T-helper 1 cell treated with Interleukin-12 subunit alpha and Interleukin-12 subunit beta and Interleukin-4 antibody, amounts not matched to agents 30 μg/mL and 1 μg/mL, for 36 hours (primary cell): ENCODE results near the gene FHAD1.
A peak's percentile ranks its signal among the peaks of the same experiment; 100 is the strongest.

ENCODE experiments used
- H3K27ac Mint-ChIP-seq: one replicate; pipeline ENCODE4 v1.8.0; 2021; ENCODE audit warnings: mild to moderate bottlenecking, mixed read lengths
- H3K27me3 Mint-ChIP-seq: one replicate; pipeline ENCODE4 v1.8.0; 2021; ENCODE audit warnings: low read depth, mixed read lengths
- H3K36me3 Mint-ChIP-seq: one replicate; pipeline ENCODE4 v1.8.0; 2021; ENCODE audit warnings: low read depth, mixed read lengths
- H3K4me1 Mint-ChIP-seq: one replicate; pipeline ENCODE4 v1.8.0; 2021; ENCODE audit warnings: low read depth, mixed read lengths
- H3K4me3 Mint-ChIP-seq: one replicate; pipeline ENCODE4 v1.8.0; 2021; ENCODE audit warnings: mild to moderate bottlenecking, moderate library complexity, mixed read lengths
- H3K9me3 Mint-ChIP-seq: one replicate; pipeline ENCODE4 v1.8.0; 2021; ENCODE audit warnings: mixed read lengths

Gene FHAD1

GRCh38 chr1:15251857-15252835, 5.1 kb downstream of the FHAD1 start:
- peak overlapping the region; percentile 52 for H3K27ac Mint-ChIP-seq
- peaks cover 84% of the 10 kb centered on the region for H3K27me3 Mint-ChIP-seq
- peaks cover 6% of the 10 kb centered on the region for H3K9me3 Mint-ChIP-seq
- H3K4me1 Mint-ChIP-seq, result peaks cover 45% of the 10 kb centered on the region
- H3K4me3 Mint-ChIP-seq, result no peak overlapping the region
- peaks cover 9% of the 10 kb centered on the region for H3K36me3 Mint-ChIP-seq

GRCh38 chr1:15254559-15254958, 7.5 kb downstream of the FHAD1 start:
- H3K27ac Mint-ChIP-seq, result no peak overlapping the region
- no peak overlapping the region for H3K4me3 Mint-ChIP-seq
- peaks cover 89% of the 10 kb centered on the region for H3K27me3 Mint-ChIP-seq
- H3K9me3 Mint-ChIP-seq, result no peaks in the 10 kb centered on the region
- H3K4me1 Mint-ChIP-seq, result peaks cover 30% of the 10 kb centered on the region
- no peaks in the 10 kb centered on the region for H3K36me3 Mint-ChIP-seq

GRCh38 chr1:15255582-15256149, 8.6 kb downstream of the FHAD1 start:
- H3K9me3 Mint-ChIP-seq, result no peaks in the 10 kb centered on the region
- H3K4me3 Mint-ChIP-seq, result no peak overlapping the region
- H3K36me3 Mint-ChIP-seq, result no peaks in the 10 kb centered on the region
- H3K4me1 Mint-ChIP-seq, result peaks cover 24% of the 10 kb centered on the region
- H3K27ac Mint-ChIP-seq, result no peak overlapping the region
- peaks cover 86% of the 10 kb centered on the region for H3K27me3 Mint-ChIP-seq

- Mint-ChIP-seq H3K4me3 (no peak overlapping the region), H3K27me3 (peaks cover 86% of the 10 kb centered on the region), H3K9me3 (no peaks in the 10 kb centered on the region), H3K36me3 (no peaks in the 10 kb centered on the region), H3K27ac (no peak overlapping the region), H3K4me1 (peaks cover 32% of the 10 kb centered on the region)
Measured at GRCh38 chr1:15256584-15256983, 9.6 kb downstream of the FHAD1 start.

GRCh38 chr1:15257309-15257708, 10.3 kb downstream of the FHAD1 start:
- H3K4me1 Mint-ChIP-seq, result peaks cover 34% of the 10 kb centered on the region
- H3K27me3 Mint-ChIP-seq, result peaks cover 86% of the 10 kb centered on the region
- no peaks in the 10 kb centered on the region for H3K9me3 Mint-ChIP-seq
- no peak overlapping the region for H3K4me3 Mint-ChIP-seq
- H3K27ac Mint-ChIP-seq, result no peak overlapping the region
- no peaks in the 10 kb centered on the region for H3K36me3 Mint-ChIP-seq

GRCh38 chr1:15258833-15259621, 12.0 kb downstream of the FHAD1 start:
- H3K27ac Mint-ChIP-seq, result no peak overlapping the region
- H3K36me3 Mint-ChIP-seq, result no peaks in the 10 kb centered on the region
- H3K4me3 Mint-ChIP-seq, result no peak overlapping the region
- peaks cover 85% of the 10 kb centered on the region for H3K27me3 Mint-ChIP-seq
- no peaks in the 10 kb centered on the region for H3K9me3 Mint-ChIP-seq
- H3K4me1 Mint-ChIP-seq, result peaks cover 19% of the 10 kb centered on the region

GRCh38 chr1:15259622-15260007, 12.6 kb downstream of the FHAD1 start:
- H3K27me3 Mint-ChIP-seq, result peaks cover 85% of the 10 kb centered on the region

GRCh38 chr1:15260418-15261154, 13.6 kb downstream of the FHAD1 start:
- Mint-ChIP-seq H3K4me3 (no peak overlapping the region), H3K9me3 (peaks cover 7% of the 10 kb centered on the region), H3K27ac (no peak overlapping the region), H3K36me3 (no peaks in the 10 kb centered on the region), H3K4me1 (peaks cover 16% of the 10 kb centered on the region), H3K27me3 (peaks cover 85% of the 10 kb centered on the region)

More at GRCh38 chr1:15259622-15260007, 12.6 kb downstream of the FHAD1 start:
- Mint-ChIP-seq H3K4me1 (peaks cover 16% of the 10 kb centered on the region), H3K9me3 (peaks cover under 1% of the 10 kb centered on the region), H3K4me3 (no peak overlapping the region), H3K36me3 (no peaks in the 10 kb centered on the region), H3K27ac (no peak overlapping the region)

GRCh38 chr1:15261155-15262002, 14.4 kb downstream of the FHAD1 start:
- H3K4me1 Mint-ChIP-seq, result peaks cover 16% of the 10 kb centered on the region
- H3K27ac Mint-ChIP-seq, result no peak overlapping the region
- peaks cover 8% of the 10 kb centered on the region for H3K9me3 Mint-ChIP-seq
- H3K4me3 Mint-ChIP-seq, result no peak overlapping the region
- H3K36me3 Mint-ChIP-seq, result no peaks in the 10 kb centered on the region
- peaks cover 82% of the 10 kb centered on the region for H3K27me3 Mint-ChIP-seq

- Mint-ChIP-seq H3K4me1 (peaks cover 16% of the 10 kb centered on the region), H3K36me3 (no peaks in the 10 kb centered on the region), H3K27ac (no peak overlapping the region), H3K9me3 (peaks cover 10% of the 10 kb centered on the region), H3K27me3 (peaks cover 82% of the 10 kb centered on the region), H3K4me3 (no peak overlapping the region)
Measured at GRCh38 chr1:15262003-15262377, 15.0 kb downstream of the FHAD1 start.

- H3K4me3 Mint-ChIP-seq, result no peak overlapping the region
- H3K9me3 Mint-ChIP-seq, result peaks cover 10% of the 10 kb centered on the region
- H3K27me3 Mint-ChIP-seq, result peaks cover 76% of the 10 kb centered on the region
- H3K36me3 Mint-ChIP-seq, result no peaks in the 10 kb centered on the region
- peaks cover 16% of the 10 kb centered on the region for H3K4me1 Mint-ChIP-seq
- H3K27ac Mint-ChIP-seq, result no peak overlapping the region
Measured at GRCh38 chr1:15262706-15263105, 15.7 kb downstream of the FHAD1 start.

GRCh38 chr1:15264769-15265168, 17.7 kb downstream of the FHAD1 start:
- Mint-ChIP-seq H3K36me3 (no peaks in the 10 kb centered on the region), H3K9me3 (peaks cover 10% of the 10 kb centered on the region), H3K27ac (no peak overlapping the region), H3K4me1 (peaks cover 16% of the 10 kb centered on the region), H3K27me3 (peaks cover 72% of the 10 kb centered on the region), H3K4me3 (no peak overlapping the region)

GRCh38 chr1:15271196-15271595, 24.2 kb downstream of the FHAD1 start:
- H3K27ac Mint-ChIP-seq, result no peak overlapping the region
- peaks cover 3% of the 10 kb centered on the region for H3K9me3 Mint-ChIP-seq
- H3K27me3 Mint-ChIP-seq, result peaks cover 38% of the 10 kb centered on the region
- no peak overlapping the region for H3K4me3 Mint-ChIP-seq
- H3K4me1 Mint-ChIP-seq, result no peaks in the 10 kb centered on the region
- no peaks in the 10 kb centered on the region for H3K36me3 Mint-ChIP-seq
